Kidney epithelial cell (primary cell): ENCODE data around the gene ALKAL2. TPM values are rescaled to one million over a fixed set of nuclear protein-coding genes. Genes with fewer than 3 reads are reported as not detected.
A peak's percentile ranks its signal among the peaks of the same experiment; 100 is the strongest.
"Not testable (repeated sequence)": the region's sequence is repeated elsewhere in the genome, so short reads cannot be mapped to it uniquely, and the experiment has no call there.

Experiments
- DNase-seq: peaks from one replicate; pipeline ENCODE4 v3.0.0-alpha.2; 2010; ENCODE audit warnings: low read depth
- H3K27me3 ChIP-seq: 2 replicates; pipeline ENCODE4 v1.6.0; 2011; ENCODE audit warnings: low read length; ENCODE audit not compliant: control insufficient read depth, insufficient read depth
- H3K36me3 ChIP-seq: 2 replicates; pipeline ENCODE4 v1.5.1; 2011; ENCODE audit warnings: low read length; ENCODE audit not compliant: control insufficient read depth, insufficient read depth
- H3K4me3 ChIP-seq: 2 replicates; pipeline ENCODE4 v1.5.1; 2011; ENCODE audit warnings: low read depth, mild to moderate bottlenecking, control low read depth, low read length
- CTCF ChIP-seq: IDR thresholded peaks from 2 replicates; pipeline ENCODE4 v1.5.1; 2011; ENCODE audit warnings: mild to moderate bottlenecking, moderate library complexity, low read length, control low read depth, inconsistent platforms; ENCODE audit not compliant: insufficient read depth, poor library complexity, severe bottlenecking
- total RNA-seq: library from RNA; depleted of rRNA; stranded (reverse); fragments of >200 nt; gene quantifications from 2 replicates; pipeline ENCODE4 v1.2.3, GENCODE V29; 2015

The ALKAL2 gene
- 2.5 and 2.8 TPM in 2 replicates for total RNA-seq

GRCh38 chr2:287911-288757, at the start of gene ALKAL2:
TSS of gene ALKAL2 (minus strand) at chr2:288091. CDS start at chr2:287835, 256 bp downstream.
- Histone ChIP-seq H3K4me3 (peak within 1 kb of the TSS; percentile 26), H3K36me3 (no peaks in the 10 kb centered on the region), H3K27me3 (peaks cover 20% of the 10 kb centered on the region)
- DNase-seq: no peak
- TF ChIP-seq CTCF: no peak

GRCh38 chr2:336949-337348, 49.1 kb upstream of the ALKAL2 start:
- not testable (repeated sequence) for H3K4me3 ChIP-seq, H3K27me3 ChIP-seq, DNase-seq, H3K36me3 ChIP-seq

- Histone ChIP-seq H3K27me3 (no peaks in the 10 kb centered on the region), H3K36me3 (no peaks in the 10 kb centered on the region), H3K4me3 (no peak overlapping the region)
- TF ChIP-seq CTCF: no peak
- no peak for DNase-seq
These were observed 48.5 kb upstream of the ALKAL2 start for GRCh38 chr2:336360-336759.

- TF ChIP-seq CTCF: peak; percentile 12
- Histone ChIP-seq H3K4me3 (no peak overlapping the region), H3K36me3 (no peaks in the 10 kb centered on the region), H3K27me3 (no peaks in the 10 kb centered on the region)
- no peak for DNase-seq
These were observed 44.7 kb upstream of the ALKAL2 start for GRCh38 chr2:332592-332991.

GRCh38 chr2:328761-329160, 40.9 kb upstream of the ALKAL2 start:
- Histone ChIP-seq H3K27me3 (no peaks in the 10 kb centered on the region), H3K4me3 (no peak overlapping the region), H3K36me3 (no peaks in the 10 kb centered on the region)
- no peak for TF ChIP-seq CTCF
- no peak for DNase-seq

GRCh38 chr2:323035-323434, 35.1 kb upstream of the ALKAL2 start:
- Histone ChIP-seq H3K36me3 (no peaks in the 10 kb centered on the region), H3K4me3 (no peak overlapping the region), H3K27me3 (no peaks in the 10 kb centered on the region)
- TF ChIP-seq CTCF: no peak
- no peak for DNase-seq
